Hypothalamus (tissue), 51 donors: ENCODE measurements around the gene TBC1D5.
A peak's percentile ranks its signal among the peaks of the same experiment; 100 is the strongest.
"Not testable (repeated sequence)": the region's sequence is repeated elsewhere in the genome, so short reads cannot be mapped to it uniquely, and the experiment has no call there.

Experiments
- DNase-seq, 51 donors: peaks; one replicate each; lab custom pipeline; 2025; lab: John Stamatoyannopoulos, UW

Gene TBC1D5

GRCh38 chr3:17494117-17494809 is 248.2 kb downstream of the TBC1D5 start:
- no peak for DNase-seq

- DNase-seq = no peak
Measured at GRCh38 chr3:17491601-17492000, 250.8 kb downstream of the TBC1D5 start.

- DNase-seq = not testable (repeated sequence)
Measured at GRCh38 chr3:17491190-17491589, 251.2 kb downstream of the TBC1D5 start.

- DNase-seq = no peak
Measured at GRCh38 chr3:17489139-17489538, 253.3 kb downstream of the TBC1D5 start.

GRCh38 chr3:17481116-17481515 is 261.3 kb downstream of the TBC1D5 start:
- DNase-seq = peak in 2 of 51 donors; percentile 2

GRCh38 chr3:17479681-17480405 is 262.6 kb downstream of the TBC1D5 start:
- peak in 1 of 51 donors; percentile 0 for DNase-seq

GRCh38 chr3:17478673-17479072 is 263.8 kb downstream of the TBC1D5 start:
- no peak for DNase-seq

- no peak for DNase-seq
Measured at GRCh38 chr3:17473761-17474160, 268.7 kb downstream of the TBC1D5 start.

GRCh38 chr3:17469954-17470353 is 272.5 kb downstream of the TBC1D5 start:
- no peak for DNase-seq

- DNase-seq = no peak
Measured at GRCh38 chr3:17469520-17469919, 272.9 kb downstream of the TBC1D5 start.

GRCh38 chr3:17466028-17466427 is 276.4 kb downstream of the TBC1D5 start:
- no peak for DNase-seq

GRCh38 chr3:17459470-17459993 is 282.9 kb downstream of the TBC1D5 start:
- no peak for DNase-seq

- no peak for DNase-seq
Measured at GRCh38 chr3:17456650-17457049, 285.8 kb downstream of the TBC1D5 start.

GRCh38 chr3:17456046-17456445 is 286.4 kb downstream of the TBC1D5 start:
- DNase-seq = no peak

GRCh38 chr3:17444865-17445264 is 297.6 kb downstream of the TBC1D5 start:
- DNase-seq = no peak

- DNase-seq = no peak
Measured at GRCh38 chr3:17443142-17443541, 299.3 kb downstream of the TBC1D5 start.

- no peak for DNase-seq
Measured at GRCh38 chr3:17442332-17443049, 299.9 kb downstream of the TBC1D5 start.

GRCh38 chr3:17433876-17434275 is 308.6 kb downstream of the TBC1D5 start:
- no peak for DNase-seq

GRCh38 chr3:17432236-17432635 is 310.2 kb downstream of the TBC1D5 start:
- DNase-seq = no peak

GRCh38 chr3:17431484-17432045 is 310.9 kb downstream of the TBC1D5 start:
- no peak for DNase-seq

- DNase-seq = peak in 1 of 51 donors; percentile 13
Measured at GRCh38 chr3:17431004-17431403, 311.4 kb downstream of the TBC1D5 start.
